Endothelial cell of umbilical vein (primary cell): ENCODE results near the gene MOCS1. TPM values are rescaled to one million over a fixed set of nuclear protein-coding genes. Genes with fewer than 3 reads are reported as not detected.

ENCODE experiments used
- BruUV-seq: library from RNA; stranded (reverse); fragments of 400-500 nt; replicated peaks from 2 replicates; lab custom pipeline; 2021; lab: Mats Ljungman, UMichigan
- CTCF ChIA-PET: fragments of 300-600, 350-600 bp; sonication (Branson Sonifier 250); formaldehyde crosslinking; loops from one replicate; lab custom pipeline; 2021; ENCODE audit warnings: antibody characterized with exemption, inconsistent platforms; lab: Charles Lee
- POLR2A ChIA-PET: fragments of 300-600, 350-600 bp; sonication (Branson Sonifier 250); formaldehyde crosslinking; loops from one replicate; lab custom pipeline; 2021; ENCODE audit warnings: antibody characterized with exemption, inconsistent platforms; lab: Charles Lee
- DNase-seq: peaks from one replicate; pipeline ENCODE4 v3.0.0-alpha.2; 2011; ENCODE audit warnings: low read depth, low spot score
- FAIRE-seq: peaks from 2 replicates; lab custom pipeline; 2011; peaks lifted over from hg19 to GRCh38; lab: Jason Lieb, UNC
- H2AFZ ChIP-seq: 2 replicates; pipeline ENCODE4 v1.6.0; 2012; ENCODE audit warnings: low read depth, low read length, control low read depth, inconsistent platforms
- H3K27ac ChIP-seq: 2 replicates; pipeline ENCODE4 v1.5.1; 2011; ENCODE audit warnings: low read depth, mild to moderate bottlenecking, control low read depth, low read length, moderate library complexity; ENCODE audit not compliant: insufficient read depth
- H3K27me3 ChIP-seq, 2 experiments: 2 replicates each; pipeline versions ENCODE4 v1.6.0 to v1.6.1; 2011; ENCODE audit warnings: low read length in 2 of 2, mixed read lengths in 1 of 2; ENCODE audit not compliant: control insufficient read depth in 2 of 2, insufficient read depth in 2 of 2
- H3K36me3 ChIP-seq, 2 experiments: 2 replicates in 1 of 2; 3 replicates in 1 of 2; pipeline ENCODE4 v1.5.1; 2011; ENCODE audit warnings: low read length in 2 of 2, mild to moderate bottlenecking in 1 of 2, moderate library complexity in 1 of 2; ENCODE audit not compliant: control insufficient read depth in 2 of 2, insufficient read depth in 2 of 2; ENCODE audit errors: extremely low read depth in 1 of 2
- H3K4me1 ChIP-seq: 3 replicates; pipeline ENCODE4 v1.5.1; 2011; ENCODE audit warnings: mild to moderate bottlenecking, low read length; ENCODE audit not compliant: control insufficient read depth, insufficient read depth; ENCODE audit errors: extremely low read depth
- H3K4me2 ChIP-seq: 2 replicates; pipeline ENCODE4 v1.6.1; 2011; ENCODE audit warnings: low read length, control low read depth, mixed read lengths; ENCODE audit not compliant: insufficient read depth
- H3K4me3 ChIP-seq, 3 experiments: fragments of 200-600 bp in 1 of 3; sonication (generic), shearing (Covaris generic) in 1 of 3; replicated peaks in 1 of 3; 2 replicates each; pipeline ENCODE4 v1.5.1; 2011 to 2016; ENCODE audit warnings: control low read depth in 3 of 3, low read length in 3 of 3, mild to moderate bottlenecking in 2 of 3, inconsistent platforms in 1 of 3, low read depth in 1 of 3, moderate library complexity in 1 of 3; ENCODE audit not compliant: insufficient read depth in 1 of 3
- H3K79me2 ChIP-seq: 2 replicates; pipeline ENCODE4 v1.6.0; 2012; ENCODE audit warnings: low read length, inconsistent platforms; ENCODE audit not compliant: control insufficient read depth, insufficient read depth
- H3K9ac ChIP-seq: replicated peaks from 2 replicates; pipeline ENCODE3; 2011; ENCODE audit warnings: low read length, control low read depth; ENCODE audit not compliant: insufficient read depth; ENCODE audit errors: extremely low read depth
- H3K9me1 ChIP-seq: replicated peaks from 3 replicates; pipeline ENCODE4 v1.6.0; 2011; ENCODE audit warnings: mild to moderate bottlenecking, low read length; ENCODE audit not compliant: control insufficient read depth, insufficient read depth; ENCODE audit errors: extremely low read depth
- H3K9me3 ChIP-seq: replicated peaks from 2 replicates; pipeline ENCODE4 v1.5.1; 2012; ENCODE audit warnings: low read length, inconsistent platforms; ENCODE audit not compliant: control insufficient read depth, insufficient read depth
- H4K20me1 ChIP-seq: replicated peaks from 2 replicates; pipeline ENCODE3; 2011; ENCODE audit warnings: mild to moderate bottlenecking, low read length; ENCODE audit not compliant: control insufficient read depth, insufficient read depth; ENCODE audit errors: extremely low read depth
- CTCF ChIP-seq, 2 donors: IDR thresholded peaks; 1 replicate in 1 of 2; 2 replicates in 1 of 2; pipeline ENCODE4 v1.5.1; 2011; ENCODE audit warnings: low read length in 2 of 2, mild to moderate bottlenecking in 2 of 2, moderate library complexity in 2 of 2, control low read depth in 1 of 2, inconsistent platforms in 1 of 2, low read depth in 1 of 2; ENCODE audit not compliant: insufficient read depth in 1 of 2; ENCODE audit errors: extremely low read depth in 1 of 2
- EZH2 ChIP-seq: IDR thresholded peaks from 2 replicates; pipeline ENCODE4 v1.6.1; 2012; ENCODE audit warnings: borderline replicate concordance, low read depth, mild to moderate bottlenecking, moderate library complexity, low read length, inconsistent platforms; ENCODE audit not compliant: severe bottlenecking
- FOS ChIP-seq: IDR thresholded peaks from 2 replicates; pipeline ENCODE4 v1.6.1; 2011; ENCODE audit warnings: mild to moderate bottlenecking, low read length, moderate library complexity, borderline replicate concordance; ENCODE audit not compliant: insufficient read depth
- GATA2 ChIP-seq: IDR thresholded peaks from 2 replicates; pipeline ENCODE4 v1.7.0; 2011; ENCODE audit warnings: low read depth, mild to moderate bottlenecking, moderate library complexity, mixed read lengths, low read length; ENCODE audit not compliant: insufficient read length, insufficient read depth
- JUN ChIP-seq: IDR thresholded peaks from 2 replicates; pipeline ENCODE4 v1.6.1; 2011; ENCODE audit warnings: borderline replicate concordance, low read depth; ENCODE audit not compliant: insufficient read length, insufficient read depth
- MAX ChIP-seq: IDR thresholded peaks from 2 replicates; pipeline ENCODE4 v1.6.1; 2011; ENCODE audit not compliant: insufficient read depth, insufficient read length
- MYC ChIP-seq: IDR thresholded peaks from one replicate; pipeline ENCODE4 v1.6.1; 2011; ENCODE audit warnings: mild to moderate bottlenecking, low read depth, low read length
- POLR2A ChIP-seq: IDR thresholded peaks from 2 replicates; pipeline ENCODE4 v1.6.1; 2012; ENCODE audit warnings: low read depth, mild to moderate bottlenecking, control low read depth, low read length
- POLR2AphosphoS5 ChIP-seq: IDR thresholded peaks from 2 replicates; pipeline ENCODE4 v1.6.1; 2012; ENCODE audit warnings: low read depth, mild to moderate bottlenecking, control low read depth, low read length, moderate library complexity; ENCODE audit not compliant: insufficient read depth
- dilution Hi-C: fragments of 300-500 bp; cut with MboI; formaldehyde crosslinking; loops from one replicate; pipeline ENCODE4 v1.15.0; 2019; ENCODE audit warnings: low sequenced_read_pairs; ENCODE audit not compliant: extremely low pct_ligation_motif_present
- intact Hi-C: fragments of 100-400 bp; cut with micrococcal nuclease; formaldehyde crosslinking; loops from one replicate; pipeline ENCODE4 v1.10.0; 2022
- polyA plus RNA-seq, 4 experiments: library from polyadenylated mRNA; depleted of rRNA in 3 of 4; stranded (reverse) in 3 of 4; unstranded in 1 of 4; fragments of >200 nt; gene quantifications; 2 replicates each; pipeline versions ENCODE4 v1.2.1 to v1.2.3, GENCODE V29; 2011 to 2012; ENCODE audit warnings: missing spikeins in 1 of 4
- total RNA-seq: library from RNA; stranded (reverse); gene quantifications from 2 replicates; pipeline ENCODE4 v1.2.3, GENCODE V29; 2021

The MOCS1 gene
- total and polyA plus RNA-seq, 2 donors (not counting 3 experiments of a cell fraction or from before 2014, with no cell fraction given), result 8.3 to 12.8 TPM

- H3K4me2 ChIP-seq, result no peak overlapping the region
- no peak overlapping the region for H3K9ac ChIP-seq
- no peaks in the 10 kb centered on the region for H3K9me1 ChIP-seq
- no peak for FAIRE-seq
- no peaks in the 10 kb centered on the region for H3K9me3 ChIP-seq
- CTCF ChIA-PET, result interaction anchor here (13.2 kb wide), 1 partner anchor 20 kb away, joined by 313 read pairs; no protein-coding TSS in a partner anchor
- no peak overlapping the region for H3K27ac ChIP-seq
- H3K27me3 ChIP-seq, result no peaks in the 10 kb centered on the region
- no peaks in the 10 kb centered on the region for H3K36me3 ChIP-seq
- dilution Hi-C loops (no loop called here), intact Hi-C loops (loop anchor here (5.0 to 10.0 kb wide), 3 partner anchors 161 to 1109 kb away; partner anchors contain the start of gene KIF6)
- peaks cover 32% of the 10 kb centered on the region for H3K4me1 ChIP-seq
- TF ChIP-seq JUN, result no peak
- TF ChIP-seq MYC, result no peak
- TF ChIP-seq POLR2A, result no peak
- TF ChIP-seq POLR2AphosphoS5, result no peak
- no peak for TF ChIP-seq MAX
- no peak for TF ChIP-seq GATA2
- TF ChIP-seq EZH2, result no peak
- no peak for TF ChIP-seq CTCF (IDR thresholded peaks at IDR 0.05; ENCODE audit: extremely low read depth in 1 of 2, insufficient read depth in 1 of 2, low read depth in 1 of 2, low read length in 2 of 2)
- TF ChIP-seq FOS, result no peak
- no peaks in the 10 kb centered on the region for H4K20me1 ChIP-seq
- BruUV-seq, result no TSS peak
- no peaks in the 10 kb centered on the region for H3K79me2 ChIP-seq
- POLR2A ChIA-PET, result no interaction called here
- DNase-seq, result no peak
- no peak overlapping the region for H3K4me3 ChIP-seq
- H2AFZ ChIP-seq, result no peak overlapping the region
These were observed 48.6 kb downstream of the MOCS1 start for GRCh38 chr6:39885691-39886090.
